RWPE1 (cell line): Measurements from ENCODE around the gene CD44.

Experiments
- CTCF ChIA-PET: fragments of 350-600 bp; sonication (Branson Sonifier 250); formaldehyde crosslinking; extraction: SDS; loops from one replicate; lab custom pipeline; 2021; lab: Yijun Ruan, JAX
- POLR2A ChIA-PET: fragments of 400-600 bp; formaldehyde crosslinking; extraction: SDS; loops from one replicate; lab custom pipeline; 2020; ENCODE audit warnings: antibody characterized with exemption; ENCODE audit not compliant: low non-redundant PET; lab: Yijun Ruan, JAX
- DNase-seq: peaks from one replicate; pipeline ENCODE4 v3.0.0; 2012; ENCODE audit warnings: low spot score
- H3K27ac ChIP-seq: fragments of 450-650 bp; 2 replicates; pipeline ENCODE4 v1.5.1; 2017
- CTCF ChIP-seq: fragments of 450-650 bp; conservative IDR thresholded peaks from 2 replicates; pipeline ENCODE4 v1.5.1; 2017; ENCODE audit warnings: low read depth, mild to moderate bottlenecking

CD44 gene

GRCh38 chr11:35174666-35175065 is 35.7 kb downstream of the CD44 start:
- POLR2A ChIA-PET: no interaction called here

GRCh38 chr11:35177370-35177769 is 38.4 kb downstream of the CD44 start:
- CTCF ChIA-PET: interaction anchor here (0.7 kb wide), 1 partner anchor 13 kb away, joined by 3 read pairs; no protein-coding TSS in a partner anchor

More at GRCh38 chr11:35174666-35175065, 35.7 kb downstream of the CD44 start:
- H3K27ac ChIP-seq: no peak overlapping the region
- DNase-seq: no peak
- TF ChIP-seq CTCF: no peak
- CTCF ChIA-PET: interaction anchor here (0.6 to 0.7 kb wide), 2 partner anchors 194 to 972 kb away, joined by 3 to 4 read pairs; no protein-coding TSS in a partner anchor

GRCh38 chr11:35178067-35178805 is 39.3 kb downstream of the CD44 start:
- no peak for TF ChIP-seq CTCF
- H3K27ac ChIP-seq: peak overlapping the region; percentile 64
- ChIA-PET POLR2A (no interaction called here), CTCF (interaction anchor here (0.7 kb wide), 1 partner anchor 12 kb away, joined by 3 read pairs; no protein-coding TSS in a partner anchor)
- no peak for DNase-seq

More at GRCh38 chr11:35177370-35177769, 38.4 kb downstream of the CD44 start:
- no peak overlapping the region for H3K27ac ChIP-seq
- POLR2A ChIA-PET: no interaction called here
- no peak for TF ChIP-seq CTCF
- DNase-seq: no peak

GRCh38 chr11:35178873-35179272 is 39.9 kb downstream of the CD44 start:
- TF ChIP-seq CTCF: no peak
- CTCF ChIA-PET: interaction anchor here (1.2 kb wide), 1 partner anchor 9 kb away, joined by 3 read pairs; no protein-coding TSS in a partner anchor
- peak overlapping the region; percentile 46 for H3K27ac ChIP-seq
- peak; percentile 54 for DNase-seq
- POLR2A ChIA-PET: no interaction called here

- POLR2A ChIA-PET: no interaction called here
- TF ChIP-seq CTCF: no peak
- no peak for DNase-seq
- H3K27ac ChIP-seq: no peak overlapping the region
- CTCF ChIA-PET: interaction anchor here (0.7 to 1.6 kb wide), 3 partner anchors 10 to 20 kb away, joined by 3 read pairs; no protein-coding TSS in a partner anchor
Measured at GRCh38 chr11:35179466-35180135, 40.6 kb downstream of the CD44 start.
